ENCODE measurements around the gene SLC39A10.
"Not testable (repeated sequence)": the region's sequence is repeated elsewhere in the genome, so short reads cannot be mapped to it uniquely, and the experiment has no call there.

The SLC39A10 gene

DNA sequence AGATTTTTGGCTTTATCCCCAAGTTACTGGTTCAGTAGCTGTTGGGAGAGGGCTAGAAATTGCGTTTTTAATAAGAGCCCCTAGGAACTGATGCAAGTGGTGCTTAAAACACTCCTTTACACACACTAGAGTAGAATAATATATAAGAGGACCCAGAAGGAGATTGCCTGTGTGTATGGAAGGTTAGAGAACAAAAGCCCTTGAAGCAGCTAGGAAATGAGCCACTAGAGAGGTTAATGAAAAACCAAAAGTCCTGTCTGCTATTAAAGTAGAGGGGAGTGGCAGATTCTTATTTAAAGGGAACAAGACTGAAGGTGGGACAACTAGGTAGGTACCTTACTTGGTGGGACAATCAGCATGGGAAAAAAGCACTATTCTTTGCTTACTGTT lies 14.4 kb upstream of the SLC39A10 start:
- H3K4me3 ChIP-seq (ENCODE audit: low read depth, low read length): no peak overlapping the region

DNA sequence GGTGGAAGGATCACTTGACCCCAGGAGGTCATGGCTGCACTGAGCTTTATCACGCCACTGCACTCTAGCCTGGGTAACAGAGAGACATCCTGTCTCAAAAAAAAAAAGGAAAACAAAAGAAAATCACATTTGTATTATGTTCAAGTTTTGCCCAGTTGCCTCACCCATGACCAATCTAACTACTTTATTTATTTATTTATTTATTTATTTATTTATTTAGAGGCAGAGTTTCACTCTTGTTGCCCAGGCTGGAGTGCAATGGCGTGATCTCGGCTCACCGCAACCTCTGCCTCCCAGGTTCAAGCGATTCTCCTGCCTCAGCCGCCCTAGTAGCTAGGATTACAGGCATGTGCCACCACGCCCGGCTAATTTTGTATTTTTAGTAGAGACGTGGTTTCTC lies 12.3 kb upstream of the SLC39A10 start:
- H3K4me3 ChIP-seq (ENCODE audit: low read depth, low read length): not testable (repeated sequence)

DNA sequence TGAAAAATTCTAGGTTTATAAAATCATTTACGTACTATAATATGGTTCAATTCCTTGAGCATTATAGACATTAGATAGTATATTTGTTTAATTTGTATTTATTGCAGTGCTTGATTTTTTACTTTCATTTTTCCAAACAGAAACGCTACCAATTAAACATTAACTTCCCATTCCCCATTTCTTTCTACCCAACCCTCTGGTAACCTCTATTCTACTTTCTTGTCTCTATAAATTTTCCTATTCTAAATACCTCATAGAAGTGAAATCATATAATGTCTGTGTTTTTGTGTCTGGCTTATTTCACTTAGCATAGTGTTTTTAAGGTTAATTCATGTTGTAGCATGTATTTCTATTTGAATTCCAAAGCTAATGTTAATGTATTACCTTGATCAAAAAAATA lies 11.6 kb upstream of the SLC39A10 start:
- no peak overlapping the region for H3K4me3 ChIP-seq (ENCODE audit: low read depth, low read length)

DNA sequence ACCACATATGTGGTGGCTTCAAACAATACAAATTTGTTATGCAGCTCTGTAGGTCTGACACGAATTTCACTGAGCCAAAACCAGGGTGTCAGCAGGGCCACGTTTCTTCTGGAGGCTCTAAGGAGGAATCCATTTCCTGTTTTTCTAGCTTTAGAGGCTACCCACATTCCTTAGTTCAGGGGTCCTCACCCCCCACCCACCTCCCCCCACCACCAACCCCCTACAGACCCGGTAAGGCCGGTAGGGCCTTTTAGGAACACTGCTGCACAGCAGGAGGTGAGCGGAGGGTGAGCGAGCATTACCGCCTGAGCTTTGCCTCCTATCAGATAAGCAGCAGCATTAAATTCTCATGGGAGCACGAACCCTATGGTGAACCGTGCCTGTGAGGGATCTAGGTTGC lies 10.6 kb upstream of the SLC39A10 start:
- no peak overlapping the region for H3K4me3 ChIP-seq (ENCODE audit: low read depth, low read length)

DNA sequence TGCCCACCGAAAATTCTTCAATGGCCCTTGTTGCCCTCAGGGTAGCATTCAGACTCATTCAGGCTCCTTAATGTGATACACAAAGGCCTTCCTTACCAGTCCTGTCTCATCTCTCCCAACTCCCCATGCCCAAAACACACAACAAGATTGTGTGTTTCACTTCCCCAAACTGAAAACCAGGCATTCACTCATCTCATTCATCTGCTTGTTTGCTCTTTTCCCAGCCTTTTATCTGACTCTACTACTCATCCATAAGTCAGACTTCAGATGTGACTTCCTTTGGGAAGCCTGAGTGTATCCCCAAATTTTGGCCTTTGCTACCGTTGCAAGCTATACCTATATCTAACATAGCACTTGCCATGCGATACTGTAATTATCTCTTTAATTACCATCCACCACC lies 9.7 kb upstream of the SLC39A10 start:
- H3K4me3 ChIP-seq (ENCODE audit: low read depth, low read length): no peak overlapping the region

DNA sequence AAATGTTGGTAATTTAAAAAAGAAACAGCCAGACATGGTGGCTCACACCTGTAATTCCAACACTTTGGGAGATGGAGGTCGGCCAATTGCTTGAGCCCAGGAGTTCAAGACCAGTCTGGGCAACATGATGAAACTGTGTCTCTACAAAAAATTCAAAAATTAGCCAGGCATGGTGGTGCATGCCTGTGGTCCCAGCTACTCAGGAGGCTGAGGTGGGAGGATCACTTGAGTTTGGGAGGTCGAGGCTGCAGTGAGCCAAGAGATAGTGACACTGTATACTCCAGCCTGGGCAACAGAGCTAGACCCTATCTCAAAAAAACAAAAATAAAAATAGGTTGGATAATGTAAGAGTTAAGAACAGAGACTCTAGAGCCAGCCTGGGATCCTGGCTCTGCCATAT lies 8.7 kb upstream of the SLC39A10 start:
- H3K4me3 ChIP-seq (ENCODE audit: low read depth, low read length): not testable (repeated sequence)

DNA sequence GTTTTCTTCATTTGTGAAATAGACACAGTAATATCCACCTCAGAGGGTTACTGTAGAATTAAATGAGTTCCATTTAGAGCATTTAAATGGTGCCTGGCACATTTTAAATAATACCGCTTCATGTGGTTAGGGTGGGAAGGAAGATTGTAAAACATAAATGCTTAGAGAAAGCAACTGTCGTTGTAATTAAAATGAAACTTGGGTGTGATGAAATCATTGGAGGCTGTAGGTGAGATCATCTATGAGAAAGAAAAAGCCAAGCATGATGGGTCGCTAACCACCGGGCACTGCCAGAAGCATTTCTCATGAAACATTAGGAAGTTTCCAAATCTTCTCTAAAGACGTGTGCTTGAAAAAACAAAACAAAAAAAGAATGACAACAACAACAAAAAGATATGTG lies 8.2 kb upstream of the SLC39A10 start:
- H3K4me3 ChIP-seq (ENCODE audit: low read depth, low read length): no peak overlapping the region

DNA sequence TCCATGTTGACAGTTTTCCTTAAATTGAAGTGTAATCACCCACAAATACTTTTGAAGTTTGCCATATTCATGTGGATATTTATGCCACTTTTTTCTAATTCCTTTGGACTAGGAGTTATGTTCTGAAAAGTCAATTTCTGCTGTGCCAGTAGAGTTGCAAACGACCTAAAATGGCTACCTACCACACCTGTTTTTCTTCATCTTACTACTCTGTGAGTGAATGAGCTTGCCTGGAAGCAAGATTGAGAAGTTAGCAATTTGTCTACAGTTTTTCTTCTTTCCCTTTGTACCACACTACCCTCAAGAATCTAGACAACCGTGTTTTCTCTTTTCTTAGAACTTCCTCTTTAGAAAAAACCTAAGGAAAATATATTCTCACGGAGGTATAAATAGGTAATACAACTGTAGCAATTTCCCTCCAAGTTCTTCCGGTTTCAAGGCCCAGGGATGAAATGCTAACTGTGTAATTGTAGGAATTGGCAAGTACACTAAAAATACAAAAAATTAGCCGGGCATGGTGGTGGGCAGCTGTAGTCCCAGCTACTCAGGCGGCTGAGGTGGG lies 7.3 kb upstream of the SLC39A10 start:
- no peak overlapping the region for H3K4me3 ChIP-seq (ENCODE audit: low read depth, low read length)

DNA sequence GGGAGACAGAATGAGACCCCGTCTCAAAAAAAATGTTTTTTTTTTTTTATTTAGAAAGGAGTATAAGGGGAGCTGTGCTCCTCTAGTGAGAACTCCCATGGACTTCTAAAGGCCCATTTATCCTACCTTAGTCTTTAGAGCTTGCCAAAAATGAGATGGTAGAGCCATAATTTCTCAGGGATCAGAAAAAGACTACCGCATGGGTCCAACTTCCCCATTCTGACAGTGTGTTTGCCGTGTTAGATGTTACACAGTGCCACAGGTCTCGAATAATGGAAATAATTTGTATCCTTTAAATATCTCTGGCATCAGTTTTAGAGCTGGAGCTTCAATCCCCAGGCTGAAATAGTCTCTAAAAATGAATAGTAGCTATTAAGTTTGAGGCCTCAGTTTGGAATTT lies 6.0 kb upstream of the SLC39A10 start:
- H3K4me3 ChIP-seq (ENCODE audit: low read depth, low read length): no peak overlapping the region

DNA sequence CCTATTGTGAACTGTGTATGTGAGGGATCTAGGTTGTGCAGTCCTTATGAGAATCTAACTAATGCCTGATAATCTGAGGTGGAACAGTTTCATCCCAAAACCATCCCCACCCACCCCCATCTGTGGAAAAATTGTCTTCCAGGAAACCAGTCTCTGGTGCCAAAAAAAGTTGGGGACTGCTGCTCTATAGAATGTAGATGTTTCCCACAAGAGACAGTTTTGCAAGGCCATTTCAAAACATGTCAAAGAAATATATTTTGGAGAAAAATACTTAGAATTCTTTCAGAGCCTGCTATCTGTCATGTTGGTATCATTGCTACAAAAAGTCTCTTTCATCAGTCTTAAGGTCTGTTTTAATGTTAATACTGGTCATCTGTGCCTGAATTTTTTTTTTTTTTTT lies 4.1 kb upstream of the SLC39A10 start:
- H3K4me3 ChIP-seq (ENCODE audit: low read depth, low read length): no peak overlapping the region

DNA sequence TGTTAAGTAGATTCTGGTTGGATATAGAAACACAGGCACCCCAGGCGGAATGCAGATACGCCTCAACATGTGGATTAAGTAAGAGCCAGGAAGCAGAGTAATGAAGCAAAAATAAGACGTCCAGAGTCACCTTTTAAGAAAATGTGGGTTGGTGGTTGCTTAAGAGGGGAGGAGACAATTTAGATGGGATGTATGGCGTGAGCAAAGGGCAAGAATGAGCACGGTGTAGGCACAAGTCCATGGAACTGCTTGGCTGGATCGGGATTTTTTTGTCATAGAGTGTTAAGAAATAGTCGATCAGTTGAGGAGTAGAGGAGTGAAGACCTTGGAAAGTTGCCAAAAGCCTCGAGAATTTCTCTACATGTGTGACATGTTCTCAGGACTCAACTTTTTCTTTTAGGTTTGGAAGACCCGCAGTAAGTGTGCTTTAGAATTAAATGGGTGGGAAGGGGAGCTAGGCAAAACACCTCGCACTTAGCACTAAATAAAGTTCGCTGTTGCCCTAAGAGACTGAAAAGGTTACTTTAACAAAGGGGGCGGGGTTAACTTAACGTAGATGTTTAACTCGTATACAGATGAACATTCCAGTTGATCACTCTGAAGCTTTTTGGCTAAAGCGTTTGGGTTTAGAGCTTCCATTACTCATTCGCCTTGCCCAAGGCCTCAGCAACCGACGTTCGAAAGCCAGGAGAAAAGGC lies 716 bp upstream of the SLC39A10 start:
- H3K4me3 ChIP-seq (ENCODE audit: low read depth, low read length): peak overlapping the region; percentile 22

DNA sequence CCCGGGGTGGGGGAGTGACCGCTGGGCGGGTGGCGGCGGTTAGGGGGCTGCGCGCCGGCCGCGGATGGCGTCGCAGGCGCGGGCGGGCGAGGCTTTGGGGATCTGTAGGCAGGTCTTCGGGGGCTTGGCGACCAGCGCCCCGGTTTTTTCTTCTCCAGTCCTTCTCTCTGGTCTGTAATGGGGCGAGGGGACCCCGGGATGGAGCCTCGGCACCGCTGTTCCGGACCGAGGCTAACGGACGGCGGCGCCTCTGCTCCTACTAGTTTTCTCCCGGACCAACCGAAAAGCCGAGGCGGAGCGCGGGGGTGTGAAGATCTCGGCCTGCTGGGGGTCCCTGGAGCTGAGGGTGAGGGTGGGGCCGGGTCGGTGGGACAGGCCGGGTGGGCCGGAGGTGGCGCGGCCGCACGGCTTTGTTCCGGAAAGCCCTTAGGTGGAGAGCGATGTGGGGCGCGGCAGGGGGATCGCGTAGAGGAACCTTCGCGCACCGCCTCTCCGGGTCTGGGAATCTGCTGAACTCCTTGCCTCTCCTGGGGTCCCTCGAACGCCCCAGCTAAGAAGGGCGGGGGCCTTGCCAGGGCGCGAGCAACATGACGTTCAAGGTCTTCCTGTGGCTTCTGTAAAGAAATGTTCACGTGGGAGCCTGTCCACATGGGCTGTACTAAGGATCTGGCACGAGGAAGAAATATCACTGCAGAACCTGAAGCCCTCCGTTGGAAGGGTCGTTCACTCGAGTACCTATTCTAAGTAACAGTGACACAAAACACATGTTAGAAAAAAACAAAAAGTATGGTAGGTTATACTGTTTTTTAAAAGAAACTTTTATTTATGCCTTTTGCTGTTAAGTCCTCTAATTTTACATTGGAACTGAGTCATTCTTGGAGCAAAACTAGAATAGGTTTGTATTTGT lies 861 bp downstream of the SLC39A10 start:
- peak overlapping the region; percentile 81 for H3K4me3 ChIP-seq (ENCODE audit: low read depth, low read length)

DNA sequence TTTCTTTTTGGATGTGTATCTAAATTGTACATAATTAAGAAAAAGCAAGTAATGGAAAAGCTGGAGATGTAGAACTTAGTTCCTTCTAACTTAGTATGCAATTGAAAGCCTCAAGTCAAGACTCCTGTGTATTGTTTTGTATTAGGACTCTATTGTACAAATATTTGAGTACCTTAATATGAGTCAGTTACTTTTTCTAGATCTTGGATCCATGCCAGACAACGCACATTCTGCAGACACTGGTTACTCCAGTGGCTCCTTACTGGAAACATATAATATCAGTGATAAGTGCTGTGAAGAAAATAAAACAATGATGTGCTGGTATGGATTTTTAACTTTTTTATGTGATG lies 1.5 kb downstream of the SLC39A10 start:
- H3K4me3 ChIP-seq (ENCODE audit: low read depth, low read length): peak overlapping the region; percentile 81

DNA sequence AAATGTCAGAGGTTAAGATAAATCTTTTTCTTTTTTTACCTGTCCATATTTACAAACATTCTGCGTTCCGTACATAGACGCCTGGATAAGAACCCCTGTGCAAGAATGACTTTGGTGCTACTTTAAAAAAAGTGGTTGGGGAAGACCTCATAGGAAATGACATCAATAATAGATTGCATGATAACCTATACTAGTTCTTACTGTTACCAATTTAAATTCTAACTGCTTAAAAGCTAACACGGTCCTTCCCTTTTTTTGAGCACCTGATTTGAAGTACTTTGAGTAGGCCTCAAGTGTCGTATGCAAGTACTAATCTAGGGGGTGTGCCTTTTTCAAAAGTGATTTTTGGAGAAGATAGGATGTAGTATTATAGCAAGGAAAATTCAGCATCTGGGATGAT lies 2.1 kb downstream of the SLC39A10 start:
- no peak overlapping the region for H3K4me3 ChIP-seq (ENCODE audit: low read depth, low read length)

DNA sequence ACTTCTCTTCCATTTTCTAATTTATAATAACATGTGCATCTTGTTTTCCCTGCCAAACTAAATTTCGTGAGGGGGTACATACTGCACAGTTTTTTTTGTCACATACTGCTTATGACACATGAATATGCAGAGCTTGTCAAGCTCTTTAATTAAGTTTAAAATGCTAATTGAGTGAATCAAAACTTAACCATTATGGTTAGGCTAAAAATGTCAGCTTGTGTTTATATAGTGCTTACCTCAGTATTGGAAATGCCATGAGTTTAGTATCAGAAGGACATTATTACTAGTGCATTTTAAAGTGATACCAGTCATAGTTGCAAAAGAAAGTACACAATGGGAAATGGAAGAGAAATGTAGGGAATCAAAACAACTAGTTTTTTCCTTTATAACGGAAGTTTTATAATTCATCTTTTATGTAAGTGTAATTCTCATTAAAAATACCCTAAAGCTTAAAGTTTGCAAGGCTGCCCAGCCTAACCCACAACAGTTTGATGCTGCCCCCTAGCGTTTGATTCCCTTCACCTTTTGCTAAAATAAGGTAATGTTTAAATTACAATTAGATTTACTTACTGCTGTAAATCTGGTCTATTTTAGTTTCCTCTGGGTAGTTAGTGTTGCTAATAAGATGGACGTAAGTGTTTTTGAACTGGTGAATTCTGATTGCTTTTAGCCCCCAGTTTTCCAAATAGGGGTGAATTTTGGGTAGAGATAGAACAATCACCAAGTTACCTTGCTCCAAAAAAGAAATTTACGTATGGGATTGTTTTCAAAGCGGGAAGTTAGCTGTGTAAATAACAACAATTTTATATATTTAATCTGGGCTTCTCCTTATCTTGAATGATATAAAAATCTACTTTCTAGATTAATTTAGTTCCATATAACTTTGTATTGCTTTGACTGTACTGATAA lies 3.2 kb downstream of the SLC39A10 start:
- no peak overlapping the region for H3K4me3 ChIP-seq (ENCODE audit: low read depth, low read length)

DNA sequence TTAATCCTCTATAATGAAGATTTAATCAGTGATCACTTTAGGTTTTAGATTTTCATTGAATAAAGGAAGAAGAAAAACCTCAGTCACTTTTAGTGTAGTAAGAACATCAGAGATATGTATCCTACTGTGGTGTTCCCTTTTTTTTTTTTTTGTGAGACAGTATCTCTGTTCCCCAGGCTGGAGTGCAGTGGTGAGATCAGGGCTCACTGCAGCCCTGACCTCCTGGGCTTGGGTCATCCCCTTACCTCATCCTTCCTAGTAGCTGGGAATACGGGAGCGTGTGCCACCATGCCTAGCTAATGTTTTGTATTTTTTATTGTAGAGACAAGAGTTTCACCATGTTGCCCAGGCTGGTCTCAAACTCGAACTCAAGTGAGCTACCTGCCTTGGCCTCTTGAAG lies 5.1 kb downstream of the SLC39A10 start:
- no peak overlapping the region for H3K4me3 ChIP-seq (ENCODE audit: low read depth, low read length)

DNA sequence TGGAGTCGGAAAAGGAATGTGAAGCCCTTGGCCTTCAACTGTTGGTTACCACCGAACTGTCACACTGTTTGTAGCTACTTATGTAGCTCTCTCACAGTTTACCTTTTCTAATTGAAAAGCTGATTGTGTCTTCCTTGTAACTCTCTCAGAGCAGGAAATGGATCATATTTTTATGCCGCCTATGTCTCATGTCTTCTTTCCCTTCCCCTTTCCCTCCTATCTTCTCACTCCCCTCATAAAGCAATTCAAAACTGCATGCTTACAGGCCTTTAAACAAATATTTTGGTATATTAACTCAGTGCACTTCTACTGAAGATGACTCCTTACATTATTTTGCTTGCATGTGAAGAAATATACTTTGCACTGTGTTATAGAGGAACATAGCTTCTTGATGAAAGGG lies 6.0 kb downstream of the SLC39A10 start:
- no peak overlapping the region for H3K4me3 ChIP-seq (ENCODE audit: low read depth, low read length)

DNA sequence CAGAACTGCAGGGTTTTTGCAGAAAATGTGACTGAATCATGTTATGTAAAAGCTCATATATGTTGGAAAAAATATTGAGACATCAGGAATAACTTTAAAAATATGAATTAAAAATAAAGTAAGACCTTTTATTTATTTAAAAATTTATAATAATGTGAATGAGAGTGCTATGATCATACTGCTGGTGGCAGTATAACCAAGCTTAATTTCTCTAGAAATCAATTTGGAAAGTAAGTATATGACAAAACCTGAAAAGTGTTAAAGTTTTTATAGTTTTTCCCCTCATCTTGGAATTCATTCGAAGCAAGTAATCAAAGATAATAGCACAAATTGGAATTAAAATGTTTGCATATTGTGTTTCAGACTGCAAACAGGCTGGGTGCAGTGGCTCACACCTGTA lies 7.5 kb downstream of the SLC39A10 start:
- no peak overlapping the region for H3K4me3 ChIP-seq (ENCODE audit: low read depth, low read length)

DNA sequence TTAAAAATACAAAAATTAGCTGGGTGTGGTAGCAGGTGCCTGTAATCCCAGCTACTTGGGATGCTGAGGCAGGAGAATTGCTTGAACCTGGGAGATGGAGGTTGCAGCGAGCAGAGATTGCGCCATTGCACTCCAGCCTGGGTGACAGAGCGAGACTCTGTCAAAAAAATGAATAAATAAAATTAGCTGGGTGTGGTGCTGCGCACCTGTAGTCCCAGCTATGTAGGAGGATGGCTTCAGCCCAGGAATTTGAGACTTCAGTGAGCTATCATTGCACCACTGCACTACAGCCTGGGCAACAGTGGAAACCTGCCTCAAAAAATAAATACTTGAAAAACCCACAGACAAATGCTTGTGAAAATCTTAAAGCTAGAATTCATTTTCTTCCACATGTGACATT lies 8.1 kb downstream of the SLC39A10 start:
- H3K4me3 ChIP-seq (ENCODE audit: low read depth, low read length): not testable (repeated sequence)

DNA sequence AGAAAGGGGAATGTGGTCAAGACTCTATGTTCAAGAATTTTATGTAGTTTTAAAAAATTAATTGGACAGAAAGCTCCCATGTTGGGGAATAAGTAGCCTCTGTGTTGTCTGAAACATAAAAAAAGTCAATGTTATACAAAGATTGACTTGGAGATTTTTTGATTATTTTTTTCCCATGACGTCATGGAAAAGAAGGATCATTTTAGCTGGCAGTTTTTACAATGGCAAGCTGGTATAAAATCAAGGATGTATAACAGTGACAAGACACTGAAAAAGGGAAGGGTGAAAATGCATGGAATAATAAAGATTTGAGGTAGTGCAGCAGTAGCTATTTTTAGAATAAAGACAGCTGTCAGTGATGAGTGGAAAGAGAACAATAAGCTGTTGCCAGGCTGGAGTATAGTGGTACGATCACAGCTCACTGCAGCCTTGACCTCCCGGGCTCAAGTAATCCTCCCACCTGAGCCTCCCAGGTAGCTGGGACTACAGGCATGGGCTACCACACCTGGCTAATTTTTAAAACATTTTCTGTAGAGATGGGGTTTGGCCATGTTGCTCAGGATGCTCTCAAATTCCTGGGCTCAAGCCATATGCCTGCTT lies 9.2 kb downstream of the SLC39A10 start:
- no peak overlapping the region for H3K4me3 ChIP-seq (ENCODE audit: low read depth, low read length)

DNA sequence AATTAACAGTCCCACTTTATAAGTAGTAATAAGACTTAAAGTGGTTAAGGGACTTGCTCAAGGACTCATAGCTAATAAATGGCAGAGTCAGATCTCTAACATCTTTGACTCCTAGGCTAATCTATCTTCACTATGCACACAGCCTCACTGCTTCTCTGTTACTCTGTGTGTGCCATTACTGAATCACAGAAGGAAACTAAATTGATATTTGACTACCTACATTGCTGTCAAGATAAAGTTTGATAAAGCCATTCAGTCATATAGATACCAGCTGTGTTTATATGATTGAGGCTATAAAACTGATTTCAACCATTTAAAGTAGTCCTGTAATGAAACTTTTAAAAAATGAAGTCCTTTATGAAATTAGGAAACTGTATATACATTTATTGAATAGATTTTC lies 10.9 kb downstream of the SLC39A10 start:
- H3K4me3 ChIP-seq (ENCODE audit: low read depth, low read length): no peak overlapping the region
